ENCODE data around the gene GPN2.

GPN2 gene

GRCh38 chr1:26831546-26832248, 58.4 kb downstream of the GPN2 start:
- DNase-seq (ENCODE audit: low read depth), result no peak

GRCh38 chr1:26831059-26831458, 59.0 kb downstream of the GPN2 start:
- no peak for DNase-seq (ENCODE audit: low read depth)

- DNase-seq (ENCODE audit: low read depth), result no peak
These were observed 60.7 kb downstream of the GPN2 start for GRCh38 chr1:26829184-26829911.

- DNase-seq (ENCODE audit: low read depth), result no peak
These were observed 61.6 kb downstream of the GPN2 start for GRCh38 chr1:26828411-26828991.

- DNase-seq (ENCODE audit: low read depth), result no peak
These were observed 62.4 kb downstream of the GPN2 start for GRCh38 chr1:26827663-26828062.

- no peak for DNase-seq (ENCODE audit: low read depth)
These were observed 62.9 kb downstream of the GPN2 start for GRCh38 chr1:26827106-26827604.

- no peak for DNase-seq (ENCODE audit: low read depth)
These were observed 63.6 kb downstream of the GPN2 start, which contains the start of gene ZDHHC18 for GRCh38 chr1:26826261-26827105. Gene ZDHHC18, plus strand, starts transcription at chr1:26826688. Its CDS starts 117 bp downstream, at chr1:26826805.

Measured in GM04503 (cell line).